GM19238 (cell line): ENCODE results near the gene FGF18.

Source experiments
- DNase-seq: peaks from one replicate; pipeline ENCODE4 v3.0.0; 2011; ENCODE audit warnings: low spot score; ENCODE audit not compliant: insufficient read length

FGF18 gene

GRCh38 chr5:171467107-171467506 is 47.7 kb downstream of the FGF18 start:
- no peak for DNase-seq

GRCh38 chr5:171469326-171469725 is 49.9 kb downstream of the FGF18 start:
- no peak for DNase-seq

GRCh38 chr5:171470420-171470819 is 51.0 kb downstream of the FGF18 start:
- no peak for DNase-seq

GRCh38 chr5:171474230-171474813 is 54.9 kb downstream of the FGF18 start:
- DNase-seq, result no peak

- no peak for DNase-seq
Observed at GRCh38 chr5:171475596-171475995, 56.1 kb downstream of the FGF18 start.

- no peak for DNase-seq
Observed at GRCh38 chr5:171476701-171477100, 57.3 kb downstream of the FGF18 start.

- no peak for DNase-seq
Observed at GRCh38 chr5:171477101-171477500, 57.7 kb downstream of the FGF18 start.

GRCh38 chr5:171477666-171478065 is 58.2 kb downstream of the FGF18 start:
- DNase-seq, result no peak

GRCh38 chr5:171478946-171479775 is 59.7 kb downstream of the FGF18 start:
- DNase-seq, result no peak

- no peak for DNase-seq
Observed at GRCh38 chr5:171479776-171480125, 60.3 kb downstream of the FGF18 start.

- DNase-seq, result no peak
Observed at GRCh38 chr5:171480239-171480638, 60.8 kb downstream of the FGF18 start.

GRCh38 chr5:171481571-171482433 is 62.4 kb downstream of the FGF18 start:
- DNase-seq, result no peak

GRCh38 chr5:171482434-171482730 is 62.9 kb downstream of the FGF18 start:
- DNase-seq, result no peak

GRCh38 chr5:171483551-171484135 is 64.2 kb downstream of the FGF18 start:
- no peak for DNase-seq

GRCh38 chr5:171484460-171484899 is 65.0 kb downstream of the FGF18 start:
- peak; percentile 53 for DNase-seq

- no peak for DNase-seq
Observed at GRCh38 chr5:171485668-171486067, 66.2 kb downstream of the FGF18 start.

GRCh38 chr5:171486613-171487012 is 67.2 kb downstream of the FGF18 start:
- no peak for DNase-seq

GRCh38 chr5:171488876-171489275 is 69.4 kb downstream of the FGF18 start:
- DNase-seq, result no peak

GRCh38 chr5:171492781-171493180 is 73.3 kb downstream of the FGF18 start:
- no peak for DNase-seq

- DNase-seq, result no peak
Observed at GRCh38 chr5:171493646-171494393, 74.4 kb downstream of the FGF18 start.

GRCh38 chr5:171494452-171495121 is 75.1 kb downstream of the FGF18 start:
- DNase-seq, result no peak
